NB4 (cell line): ENCODE data around the gene RBPMS2.
"Not testable (repeated sequence)": the region's sequence is repeated elsewhere in the genome, so short reads cannot be mapped to it uniquely, and the experiment has no call there.

ENCODE experiments used
- DNase-seq: peaks from one replicate; pipeline ENCODE4 v3.0.0; 2010; ENCODE audit warnings: low read depth
- H3K4me3 ChIP-seq: one replicate; pipeline ENCODE4 v1.5.1; 2011; ENCODE audit warnings: mild to moderate bottlenecking, low read depth, low read length, moderate library complexity
- CTCF ChIP-seq: IDR thresholded peaks from one replicate; pipeline ENCODE4 v1.5.1; 2012; ENCODE audit warnings: low read depth, low read length
- MAX ChIP-seq: IDR thresholded peaks from 2 replicates; pipeline ENCODE4 v1.6.1; 2011; ENCODE audit warnings: low read depth, low read length
- MYC ChIP-seq: IDR thresholded peaks from 2 replicates; pipeline ENCODE4 v1.6.1; 2011; ENCODE audit warnings: low read depth, low read length
- POLR2A ChIP-seq: IDR thresholded peaks from 2 replicates; pipeline ENCODE4 v1.6.1; 2011; ENCODE audit warnings: mild to moderate bottlenecking; ENCODE audit not compliant: insufficient read length; ENCODE audit errors: extremely low read depth

Gene RBPMS2

GRCh38 chr15:64806509-64806908 lies 31.1 kb upstream of the RBPMS2 start:
- TF ChIP-seq POLR2A: no peak
- TF ChIP-seq MYC: no peak
- TF ChIP-seq MAX: no peak
- TF ChIP-seq CTCF: no peak
- no peak overlapping the region for H3K4me3 ChIP-seq
- DNase-seq: no peak

GRCh38 chr15:64804619-64805018 lies 29.2 kb upstream of the RBPMS2 start:
- no peak overlapping the region for H3K4me3 ChIP-seq
- DNase-seq: no peak
- TF ChIP-seq MAX (no peak), CTCF (no peak), MYC (no peak), POLR2A (no peak)

- no peak for DNase-seq
Observed at GRCh38 chr15:64803526-64803925, 28.1 kb upstream of the RBPMS2 start.

GRCh38 chr15:64800476-64800875 lies 25.1 kb upstream of the RBPMS2 start:
- TF ChIP-seq MYC (no peak), CTCF (no peak), MAX (no peak), POLR2A (no peak)
- H3K4me3 ChIP-seq: no peak overlapping the region
- DNase-seq: no peak

More at GRCh38 chr15:64803526-64803925, 28.1 kb upstream of the RBPMS2 start:
- TF ChIP-seq CTCF (no peak), MAX (no peak), MYC (no peak)
- H3K4me3 ChIP-seq: no peak overlapping the region

GRCh38 chr15:64798905-64799304 lies 23.5 kb upstream of the RBPMS2 start:
- not testable (repeated sequence) for DNase-seq, H3K4me3 ChIP-seq

GRCh38 chr15:64795921-64796320 lies 20.5 kb upstream of the RBPMS2 start:
- not testable (repeated sequence) for DNase-seq, H3K4me3 ChIP-seq

- DNase-seq, H3K4me3 ChIP-seq: not testable (repeated sequence)
Observed at GRCh38 chr15:64795299-64795698, 19.9 kb upstream of the RBPMS2 start.

GRCh38 chr15:64792282-64792681 lies 16.9 kb upstream of the RBPMS2 start:
- TF ChIP-seq MAX: no peak
- no peak for DNase-seq
- no peak overlapping the region for H3K4me3 ChIP-seq
